Measurements from ENCODE around the gene S100A6.

DNA sequence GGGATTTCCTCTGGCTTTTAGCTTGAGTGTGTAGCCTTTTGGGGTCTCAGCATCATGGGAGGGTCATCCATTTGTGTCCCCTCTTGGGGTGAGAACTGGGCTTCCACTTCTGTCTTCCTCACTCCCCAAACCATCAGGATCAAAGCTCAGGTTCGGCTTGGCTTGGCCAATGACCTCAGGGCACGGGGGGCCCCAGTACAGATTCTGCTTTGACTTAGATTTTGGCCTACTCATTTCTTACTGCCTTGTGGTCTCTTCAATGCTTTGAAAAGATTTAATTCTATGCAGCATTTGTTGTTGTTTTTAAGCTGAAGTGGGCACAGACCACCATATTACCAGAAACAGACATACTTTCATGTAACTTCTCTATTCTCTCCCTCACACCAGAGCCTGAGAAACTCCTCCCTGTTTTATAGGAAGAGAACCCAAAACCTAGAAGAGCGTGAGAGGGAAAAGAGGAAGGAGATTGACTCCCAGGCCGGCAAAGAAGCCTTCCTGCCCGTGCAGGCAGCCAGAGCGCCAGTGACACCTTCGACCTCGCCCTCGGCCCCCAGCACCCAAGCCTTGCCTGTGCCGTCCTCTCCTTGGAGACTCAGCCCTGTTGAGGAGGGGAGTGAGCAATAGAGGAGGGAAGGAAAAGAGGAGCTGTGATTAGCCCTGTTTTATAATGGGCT, 15.2 kb upstream of the S100A6 start:
- TF ChIP-seq CTCF (IDR thresholded peaks at IDR 0.05) (no peak), TCF7 (CRISPR knock-in tag; IDR thresholded peaks at IDR 0.05; ENCODE audit: low read depth) (no peak), CREM (CRISPR knock-in tag; IDR thresholded peaks at IDR 0.05) (no peak), ETV6 (CRISPR knock-in tag; IDR thresholded peaks at IDR 0.05) (no peak)
- TF ChIP-seq, protein P1, sequence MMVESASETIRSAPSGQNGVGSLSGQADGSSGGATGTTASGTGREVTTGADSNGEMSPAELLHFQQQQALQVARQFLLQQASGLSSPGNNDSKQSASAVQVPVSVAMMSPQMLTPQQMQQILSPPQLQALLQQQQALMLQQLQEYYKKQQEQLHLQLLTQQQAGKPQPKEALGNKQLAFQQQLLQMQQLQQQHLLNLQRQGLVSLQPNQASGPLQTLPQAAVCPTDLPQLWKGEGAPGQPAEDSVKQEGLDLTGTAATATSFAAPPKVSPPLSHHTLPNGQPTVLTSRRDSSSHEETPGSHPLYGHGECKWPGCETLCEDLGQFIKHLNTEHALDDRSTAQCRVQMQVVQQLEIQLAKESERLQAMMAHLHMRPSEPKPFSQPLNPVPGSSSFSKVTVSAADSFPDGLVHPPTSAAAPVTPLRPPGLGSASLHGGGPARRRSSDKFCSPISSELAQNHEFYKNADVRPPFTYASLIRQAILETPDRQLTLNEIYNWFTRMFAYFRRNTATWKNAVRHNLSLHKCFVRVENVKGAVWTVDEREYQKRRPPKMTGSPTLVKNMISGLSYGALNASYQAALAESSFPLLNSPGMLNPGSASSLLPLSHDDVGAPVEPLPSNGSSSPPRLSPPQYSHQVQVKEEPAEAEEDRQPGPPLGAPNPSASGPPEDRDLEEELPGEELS (CRISPR knock-in tag; IDR thresholded peaks at IDR 0.05) = no peak
